HepG2 (cell line): ENCODE measurements around the gene KAT6B.

ENCODE experiments used
- EP300 ChIP-seq, 3 experiments: sonication (generic) in 1 of 3; formaldehyde crosslinking in 1 of 3; IDR thresholded peaks; 2 replicates each; pipeline versions ENCODE4 v1.5.1 to v1.6.1; 2011 to 2020; ENCODE audit warnings: low read depth in 2 of 3, low read length in 2 of 3, borderline replicate concordance in 1 of 3, improper control_type of control experiment in 1 of 3, mild to moderate bottlenecking in 1 of 3, missing genetic modification reagents in 1 of 3, moderate library complexity in 1 of 3
- TARDBP ChIP-seq: sonication (generic); formaldehyde crosslinking; IDR thresholded peaks from 2 replicates; pipeline ENCODE4 v1.8.0; 2022; ENCODE audit warnings: mild to moderate bottlenecking, missing genetic modification reagents

GRCh38 chr10:74898201-74898976 lies 72.0 kb downstream of the KAT6B start:
- TF ChIP-seq TARDBP (CRISPR knock-in tag) (no peak), EP300 (IDR thresholded peaks at IDR 0.05; ENCODE audit: low read depth in 2 of 2, low read length in 2 of 2) (no peak), EP300 (CRISPR knock-in tag; IDR thresholded peaks at IDR 0.05; ENCODE audit: borderline replicate concordance) (no peak)
